ENCODE data around the gene ADAMTS9. TPM values are rescaled to one million over a fixed set of nuclear protein-coding genes. Genes with fewer than 3 reads are reported as not detected.

The ADAMTS9 gene
- total and polyA plus RNA-seq, 2 experiments from 2014 or later: 60.5 to 168 TPM

- H3K27ac ChIP-seq: no peak overlapping the region
- no peaks in the 10 kb centered on the region for H3K27me3 ChIP-seq
- no peak for DNase-seq (ENCODE audit: low read depth in 1 of 2, low spot score in 1 of 2)
- H3K4me3 ChIP-seq: no peak overlapping the region
- no peaks in the 10 kb centered on the region for H3K9me3 ChIP-seq (ENCODE audit: low read depth)
- peaks cover 11% of the 10 kb centered on the region for H3K36me3 ChIP-seq
- TF ChIP-seq, protein P1, sequence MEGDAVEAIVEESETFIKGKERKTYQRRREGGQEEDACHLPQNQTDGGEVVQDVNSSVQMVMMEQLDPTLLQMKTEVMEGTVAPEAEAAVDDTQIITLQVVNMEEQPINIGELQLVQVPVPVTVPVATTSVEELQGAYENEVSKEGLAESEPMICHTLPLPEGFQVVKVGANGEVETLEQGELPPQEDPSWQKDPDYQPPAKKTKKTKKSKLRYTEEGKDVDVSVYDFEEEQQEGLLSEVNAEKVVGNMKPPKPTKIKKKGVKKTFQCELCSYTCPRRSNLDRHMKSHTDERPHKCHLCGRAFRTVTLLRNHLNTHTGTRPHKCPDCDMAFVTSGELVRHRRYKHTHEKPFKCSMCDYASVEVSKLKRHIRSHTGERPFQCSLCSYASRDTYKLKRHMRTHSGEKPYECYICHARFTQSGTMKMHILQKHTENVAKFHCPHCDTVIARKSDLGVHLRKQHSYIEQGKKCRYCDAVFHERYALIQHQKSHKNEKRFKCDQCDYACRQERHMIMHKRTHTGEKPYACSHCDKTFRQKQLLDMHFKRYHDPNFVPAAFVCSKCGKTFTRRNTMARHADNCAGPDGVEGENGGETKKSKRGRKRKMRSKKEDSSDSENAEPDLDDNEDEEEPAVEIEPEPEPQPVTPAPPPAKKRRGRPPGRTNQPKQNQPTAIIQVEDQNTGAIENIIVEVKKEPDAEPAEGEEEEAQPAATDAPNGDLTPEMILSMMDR (IDR thresholded peaks at IDR 0.05; ENCODE audit: low read depth, low read length): no peak
- H3K4me1 ChIP-seq (ENCODE audit: low read depth): peaks cover 3% of the 10 kb centered on the region
Observed at GRCh38 chr3:64568895-64569517, 118.8 kb downstream of the ADAMTS9 start.

GRCh38 chr3:64566859-64567258 is 120.9 kb downstream of the ADAMTS9 start:
- peaks cover 6% of the 10 kb centered on the region for H3K4me1 ChIP-seq (ENCODE audit: low read depth)

GRCh38 chr3:64563751-64564150 is 124.0 kb downstream of the ADAMTS9 start:
- peak overlapping the region; percentile 22 for H3K27ac ChIP-seq
- peaks cover 6% of the 10 kb centered on the region for H3K4me1 ChIP-seq (ENCODE audit: low read depth)
- peaks cover 24% of the 10 kb centered on the region for H3K36me3 ChIP-seq
- no peaks in the 10 kb centered on the region for H3K27me3 ChIP-seq
- no peaks in the 10 kb centered on the region for H3K9me3 ChIP-seq (ENCODE audit: low read depth)
- TF ChIP-seq, protein P1 (IDR thresholded peaks at IDR 0.05; ENCODE audit: low read depth, low read length): no peak
- DNase-seq (ENCODE audit: low read depth in 1 of 2, low spot score in 1 of 2): peak in 1 of 2 donors; percentile 25
- no peak overlapping the region for H3K4me3 ChIP-seq

More at GRCh38 chr3:64566859-64567258, 120.9 kb downstream of the ADAMTS9 start:
- TF ChIP-seq, protein P1 (IDR thresholded peaks at IDR 0.05; ENCODE audit: low read depth, low read length): no peak
- Histone ChIP-seq H3K27me3 (no peaks in the 10 kb centered on the region), H3K4me3 (no peak overlapping the region), H3K36me3 (peaks cover 11% of the 10 kb centered on the region), H3K9me3 (ENCODE audit: low read depth) (no peaks in the 10 kb centered on the region), H3K27ac (no peak overlapping the region)
- DNase-seq (ENCODE audit: low read depth in 1 of 2, low spot score in 1 of 2): no peak

GRCh38 chr3:64561868-64562267 is 125.9 kb downstream of the ADAMTS9 start:
- TF ChIP-seq, protein P1 (IDR thresholded peaks at IDR 0.05; ENCODE audit: low read depth, low read length): no peak
- no peak overlapping the region for H3K27ac ChIP-seq
- no peaks in the 10 kb centered on the region for H3K9me3 ChIP-seq (ENCODE audit: low read depth)
- H3K4me1 ChIP-seq (ENCODE audit: low read depth): peaks cover 6% of the 10 kb centered on the region
- no peaks in the 10 kb centered on the region for H3K27me3 ChIP-seq
- H3K36me3 ChIP-seq: peaks cover 33% of the 10 kb centered on the region
- no peak overlapping the region for H3K4me3 ChIP-seq
- DNase-seq (ENCODE audit: low read depth in 1 of 2, low spot score in 1 of 2): no peak

DNA sequence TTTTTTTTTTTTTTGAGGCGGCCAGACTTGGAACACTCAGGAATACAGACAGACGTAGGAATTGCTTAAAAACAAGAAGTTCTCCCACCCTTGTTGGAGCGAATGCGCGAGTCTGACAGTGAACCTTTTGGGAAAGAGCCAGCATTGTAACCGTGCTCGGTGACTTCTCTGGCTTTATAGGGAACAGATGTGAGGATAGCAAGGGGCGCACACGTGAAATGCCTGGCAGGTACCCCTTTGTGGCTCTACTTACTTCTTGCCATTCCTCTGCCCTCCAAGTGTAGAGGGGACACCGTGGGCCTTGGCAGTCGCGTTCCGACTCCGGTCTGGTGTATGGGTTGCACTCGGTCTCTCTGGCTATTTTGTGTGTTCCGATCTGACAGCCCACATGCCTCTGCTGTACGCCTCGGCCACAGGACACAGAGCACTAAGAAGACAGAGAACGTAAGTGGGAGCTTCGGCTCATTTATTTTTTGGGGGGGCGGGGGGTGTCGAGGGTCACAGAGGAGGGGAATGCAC is 126.4 kb downstream of the ADAMTS9 start:
- H3K9me3 ChIP-seq (ENCODE audit: low read depth): no peaks in the 10 kb centered on the region
- no peak overlapping the region for H3K4me3 ChIP-seq
- DNase-seq (ENCODE audit: low read depth in 1 of 2, low spot score in 1 of 2): no peak
- H3K27me3 ChIP-seq: no peaks in the 10 kb centered on the region
- TF ChIP-seq, protein P1 (IDR thresholded peaks at IDR 0.05; ENCODE audit: low read depth, low read length): no peak
- H3K4me1 ChIP-seq (ENCODE audit: low read depth): peaks cover 6% of the 10 kb centered on the region
- no peak overlapping the region for H3K27ac ChIP-seq
- H3K36me3 ChIP-seq: peaks cover 33% of the 10 kb centered on the region

Measured in cardiac muscle cell (in vitro differentiated cells and primary cell).